ENCODE measurements around the gene HACD1. TPM values are rescaled to one million over a fixed set of nuclear protein-coding genes. Genes with fewer than 3 reads are reported as not detected.

Gene HACD1
- total and polyA plus RNA-seq, 8 donors, result 11.5 to 142 (median 24.7) TPM

GRCh38 chr10:17648243-17649035, 31.3 kb upstream of the HACD1 start:
- peaks cover 25 to 71% (median 50%) of the 10 kb centered on the region in 4 donors for H3K4me1 ChIP-seq

GRCh38 chr10:17647326-17647725, 30.2 kb upstream of the HACD1 start:
- peaks cover 32 to 75% (median 54%) of the 10 kb centered on the region in 4 donors for H3K4me1 ChIP-seq
- peak overlapping the region in 4 of 5 donors; percentile 44 to 98 (median 69) for H3K27ac ChIP-seq
- no peaks in the 10 kb centered on the region for H3K27me3 ChIP-seq
- H3K9me3 ChIP-seq, result no peaks in the 10 kb centered on the region
- WGBS, 5 donors, result 21 to 41% (median 31%) methylated on average over 3 of the region's 3 CpGs
- intact Hi-C loops (cut with DNase I; ENCODE audit: low total_unique reads), result no loop called here
- TF ChIP-seq EP300 (IDR thresholded peaks at IDR 0.05), result no peak
- TF ChIP-seq CTCF (IDR thresholded peaks at IDR 0.05), result no peak
- no peak for TF ChIP-seq POLR2A (IDR thresholded peaks at IDR 0.05)
- no peak for TF ChIP-seq POLR2AphosphoS5 (IDR thresholded peaks at IDR 0.05)
- peak in 1 of 2 donors; percentile 48 for DNase-seq
- no peaks in the 10 kb centered on the region for H3K36me3 ChIP-seq
- no peak overlapping the region for H3K4me3 ChIP-seq

More at GRCh38 chr10:17648243-17649035, 31.3 kb upstream of the HACD1 start:
- WGBS, 5 donors, result 79 to 88% (median 84%) methylated on average over 10 of the region's 10 CpGs
- TF ChIP-seq EP300 (IDR thresholded peaks at IDR 0.05) (no peak), POLR2A (IDR thresholded peaks at IDR 0.05) (no peak), CTCF (IDR thresholded peaks at IDR 0.05) (no peak), POLR2AphosphoS5 (IDR thresholded peaks at IDR 0.05) (no peak)
- H3K27me3 ChIP-seq, result no peaks in the 10 kb centered on the region
- intact Hi-C loops (cut with DNase I; ENCODE audit: low total_unique reads), result no loop called here
- H3K36me3 ChIP-seq, result peaks cover 0 to 3% (median 0%) of the 10 kb centered on the region in 4 donors
- no peaks in the 10 kb centered on the region for H3K9me3 ChIP-seq
- peak overlapping the region in 3 of 5 donors; percentile 7 to 93 (median 44) for H3K27ac ChIP-seq
- no peak overlapping the region for H3K4me3 ChIP-seq
- no peak for DNase-seq

- Histone ChIP-seq H3K36me3 (no peaks in the 10 kb centered on the region), H3K27me3 (no peaks in the 10 kb centered on the region), H3K9me3 (no peaks in the 10 kb centered on the region), H3K4me1 (peaks cover 32 to 64% (median 48%) of the 10 kb centered on the region in 4 donors), H3K27ac (peak overlapping the region in 4 of 5 donors; percentile 93 to 98 (median 96)), H3K4me3 (peak overlapping the region; percentile 5 to 91 (median 78))
- peak in 1 of 2 donors; percentile 61 for DNase-seq
- 21 to 39% (median 32%) methylated on average over 6 of the region's 6 CpGs for WGBS, 5 donors
- TF ChIP-seq POLR2A (IDR thresholded peaks at IDR 0.05), result no peak
- TF ChIP-seq POLR2AphosphoS5 (IDR thresholded peaks at IDR 0.05), result peak in 1 of 3 donors; percentile 79
- intact Hi-C loops (cut with DNase I; ENCODE audit: low total_unique reads), result no loop called here
Measured at GRCh38 chr10:17645621-17646345, 28.6 kb upstream of the HACD1 start.

- peaks cover 32 to 58% (median 47%) of the 10 kb centered on the region in 4 donors for H3K4me1 ChIP-seq
- peaks cover 0 to 4% (median 0%) of the 10 kb centered on the region in 4 donors for H3K9me3 ChIP-seq
- H3K27ac ChIP-seq, result peak overlapping the region; percentile 92 to 98 (median 94)
- TF ChIP-seq POLR2A (IDR thresholded peaks at IDR 0.05) (no peak), CTCF (IDR thresholded peaks at IDR 0.05) (no peak), EP300 (IDR thresholded peaks at IDR 0.05) (no peak), POLR2AphosphoS5 (IDR thresholded peaks at IDR 0.05) (no peak)
- 1 to 2% (median 1%) methylated on average over 9 of the region's 9 CpGs for WGBS, 5 donors
- H3K4me3 ChIP-seq, result peak overlapping the region; percentile 66 to 91 (median 85)
- no peaks in the 10 kb centered on the region for H3K36me3 ChIP-seq
- no peaks in the 10 kb centered on the region for H3K27me3 ChIP-seq
- intact Hi-C loops (cut with DNase I; ENCODE audit: low total_unique reads), result no loop called here
- peak in 1 of 2 donors; percentile 72 for DNase-seq
Measured at GRCh38 chr10:17644485-17644943, 27.3 kb upstream of the HACD1 start.
